ENCODE results near the gene NACAD. TPM values are rescaled to one million over a fixed set of nuclear protein-coding genes. Genes with fewer than 3 reads are reported as not detected.

NACAD gene
- total and polyA plus RNA-seq, 8 donors = 0.29 to 24.1 (median 1.1) TPM

DNA sequence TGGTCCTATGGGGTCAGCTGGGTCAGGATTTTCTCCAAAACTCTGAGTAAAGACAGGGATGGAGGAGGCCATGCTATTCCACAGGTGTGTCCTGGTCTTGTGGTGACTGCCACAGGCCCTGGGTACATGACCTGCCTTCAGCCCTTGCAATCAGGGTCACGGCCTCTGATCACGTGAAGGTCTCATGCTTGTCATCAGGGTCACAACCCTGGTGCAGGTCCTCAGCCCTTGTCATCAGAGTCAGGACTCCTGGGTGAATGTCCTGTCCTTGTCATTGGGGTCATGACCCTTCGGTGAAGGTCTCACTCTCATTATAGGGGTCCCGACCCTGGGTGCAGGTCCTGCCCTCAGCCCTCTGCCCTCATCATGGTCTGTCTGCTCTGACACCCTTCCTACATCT lies 44.6 kb upstream of the NACAD start:
- intact Hi-C loops (cut with DNase I; ENCODE audit: low total_unique reads) = loop anchor here (10.0 kb wide), 2 partner anchors 159 to 279 kb away; partner anchors contain the start of gene MYO1G
- WGBS, 5 donors = 85 to 96% (median 89%) methylated on average over 4 of the region's 4 CpGs

DNA sequence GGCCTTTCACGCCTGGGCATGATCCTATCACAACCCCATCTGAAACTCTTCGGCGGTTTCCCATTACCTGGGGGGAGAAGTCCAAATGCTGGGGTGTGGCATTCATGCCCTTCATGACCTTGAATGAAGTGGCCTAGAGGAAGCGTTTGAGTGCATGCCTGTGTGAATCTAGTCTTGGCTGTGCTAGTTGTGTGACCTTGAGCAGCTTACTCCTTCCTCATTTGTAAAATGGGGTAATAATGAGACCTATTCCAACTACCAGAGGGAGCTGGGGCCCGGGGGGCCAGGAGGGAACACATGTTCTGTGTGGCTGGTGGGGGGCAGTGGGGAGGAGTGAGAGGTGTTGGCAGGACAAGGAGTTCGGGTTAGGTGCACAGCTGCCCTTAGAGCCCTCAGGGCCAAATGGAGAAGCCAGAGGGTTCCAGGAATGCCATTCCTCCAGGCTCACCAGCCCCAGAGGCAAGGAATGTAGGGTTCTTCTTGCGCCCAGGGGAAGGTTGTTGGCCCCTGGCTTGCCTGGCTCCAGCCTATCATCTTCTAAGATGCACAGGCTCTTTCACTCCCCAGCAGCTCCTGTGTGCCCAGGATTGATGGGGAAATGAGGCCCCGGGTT lies 44.0 kb upstream of the NACAD start:
- Histone ChIP-seq H3K27ac (no peak overlapping the region), H3K9me3 (no peaks in the 10 kb centered on the region), H3K36me3 (no peaks in the 10 kb centered on the region), H3K4me3 (no peak overlapping the region), H3K27me3 (peaks cover 0 to 13% (median 0%) of the 10 kb centered on the region in 3 donors), H3K4me1 (no peaks in the 10 kb centered on the region)
- TF ChIP-seq, protein P1, sequence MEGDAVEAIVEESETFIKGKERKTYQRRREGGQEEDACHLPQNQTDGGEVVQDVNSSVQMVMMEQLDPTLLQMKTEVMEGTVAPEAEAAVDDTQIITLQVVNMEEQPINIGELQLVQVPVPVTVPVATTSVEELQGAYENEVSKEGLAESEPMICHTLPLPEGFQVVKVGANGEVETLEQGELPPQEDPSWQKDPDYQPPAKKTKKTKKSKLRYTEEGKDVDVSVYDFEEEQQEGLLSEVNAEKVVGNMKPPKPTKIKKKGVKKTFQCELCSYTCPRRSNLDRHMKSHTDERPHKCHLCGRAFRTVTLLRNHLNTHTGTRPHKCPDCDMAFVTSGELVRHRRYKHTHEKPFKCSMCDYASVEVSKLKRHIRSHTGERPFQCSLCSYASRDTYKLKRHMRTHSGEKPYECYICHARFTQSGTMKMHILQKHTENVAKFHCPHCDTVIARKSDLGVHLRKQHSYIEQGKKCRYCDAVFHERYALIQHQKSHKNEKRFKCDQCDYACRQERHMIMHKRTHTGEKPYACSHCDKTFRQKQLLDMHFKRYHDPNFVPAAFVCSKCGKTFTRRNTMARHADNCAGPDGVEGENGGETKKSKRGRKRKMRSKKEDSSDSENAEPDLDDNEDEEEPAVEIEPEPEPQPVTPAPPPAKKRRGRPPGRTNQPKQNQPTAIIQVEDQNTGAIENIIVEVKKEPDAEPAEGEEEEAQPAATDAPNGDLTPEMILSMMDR (IDR thresholded peaks at IDR 0.05) = no peak
- TF ChIP-seq POLR2AphosphoS5 (IDR thresholded peaks at IDR 0.05) (no peak), EP300 (IDR thresholded peaks at IDR 0.05) (no peak), POLR2A (IDR thresholded peaks at IDR 0.05) (no peak)
- 66 to 79% (median 77%) methylated on average over 6 to 8 of the region's 8 CpGs for WGBS, 5 donors
- intact Hi-C loops (cut with DNase I; ENCODE audit: low total_unique reads) = loop anchor here (10.0 kb wide), 2 partner anchors 158 to 278 kb away; partner anchors contain the start of gene MYO1G
- no peak for DNase-seq

More for the DNA sequence above, 44.6 kb upstream of the NACAD start:
- Histone ChIP-seq H3K27me3 (peaks cover 0 to 13% (median 0%) of the 10 kb centered on the region in 3 donors), H3K4me1 (no peaks in the 10 kb centered on the region), H3K4me3 (no peak overlapping the region), H3K36me3 (no peaks in the 10 kb centered on the region), H3K27ac (no peak overlapping the region), H3K9me3 (no peaks in the 10 kb centered on the region)
- TF ChIP-seq, protein P1 (IDR thresholded peaks at IDR 0.05) = no peak
- TF ChIP-seq EP300 (IDR thresholded peaks at IDR 0.05) (no peak), POLR2A (IDR thresholded peaks at IDR 0.05) (no peak), POLR2AphosphoS5 (IDR thresholded peaks at IDR 0.05) (no peak)
- no peak for DNase-seq

DNA sequence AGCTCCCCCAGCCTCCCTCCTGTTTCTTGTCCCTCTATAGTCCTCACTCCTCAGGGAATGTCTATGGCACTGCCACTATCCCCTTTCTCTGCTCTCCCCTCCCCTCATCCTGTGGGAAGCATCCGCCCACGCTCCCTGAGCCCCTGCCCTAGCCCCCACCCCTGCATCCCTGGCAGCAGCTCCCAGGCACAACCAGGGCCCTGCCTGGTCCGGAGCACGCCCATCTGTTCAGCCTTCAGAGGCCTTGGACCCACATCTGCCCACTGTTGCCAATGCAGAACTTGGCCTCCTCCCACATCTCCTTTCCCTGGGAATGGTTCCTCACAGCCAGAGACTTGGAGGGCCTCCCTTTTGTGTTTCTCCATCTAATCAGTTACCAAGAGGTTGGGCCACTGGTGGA lies 43.1 kb upstream of the NACAD start:
- Histone ChIP-seq H3K27ac (no peak overlapping the region), H3K27me3 (peaks cover 0 to 13% (median 0%) of the 10 kb centered on the region in 3 donors), H3K4me1 (no peaks in the 10 kb centered on the region), H3K36me3 (no peaks in the 10 kb centered on the region), H3K9me3 (no peaks in the 10 kb centered on the region), H3K4me3 (no peak overlapping the region)
- 44 to 76% (median 75%) methylated on average over 3 to 4 of the region's 4 CpGs for WGBS, 5 donors
- DNase-seq = no peak
- TF ChIP-seq POLR2A (IDR thresholded peaks at IDR 0.05) = no peak
- no peak for TF ChIP-seq POLR2AphosphoS5 (IDR thresholded peaks at IDR 0.05)
- TF ChIP-seq EP300 (IDR thresholded peaks at IDR 0.05) = no peak
- TF ChIP-seq, protein P1 (IDR thresholded peaks at IDR 0.05) = no peak
- intact Hi-C loops (cut with DNase I; ENCODE audit: low total_unique reads) = loop anchor here (10.0 kb wide), 2 partner anchors 157 to 277 kb away; partner anchors contain the start of gene MYO1G

DNA sequence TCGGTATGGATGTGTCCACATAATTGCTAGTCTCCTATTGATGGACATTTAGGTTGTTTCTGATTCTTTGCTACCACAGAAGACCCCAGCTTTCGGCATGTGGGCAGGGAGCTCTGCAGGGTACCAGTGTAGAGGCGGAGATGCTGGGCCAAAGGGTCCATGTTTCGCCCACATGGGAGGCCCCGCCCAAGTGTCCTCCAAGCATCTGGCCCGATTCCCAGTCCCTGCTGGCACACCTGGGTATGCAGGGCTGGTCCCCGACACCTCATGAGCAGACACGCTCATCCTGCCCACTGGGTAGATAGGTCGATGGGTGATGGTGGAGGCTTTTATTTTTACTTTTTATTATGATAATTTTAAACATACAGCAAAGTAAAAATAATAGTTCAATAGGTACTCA lies 42.1 kb upstream of the NACAD start:
- Histone ChIP-seq H3K9me3 (no peaks in the 10 kb centered on the region), H3K36me3 (no peaks in the 10 kb centered on the region), H3K27ac (no peak overlapping the region), H3K4me3 (no peak overlapping the region), H3K27me3 (peaks cover 0 to 13% (median 0%) of the 10 kb centered on the region in 3 donors), H3K4me1 (no peaks in the 10 kb centered on the region)
- 60 to 84% (median 68%) methylated on average over 9 of the region's 9 CpGs for WGBS, 5 donors
- DNase-seq = no peak
- TF ChIP-seq POLR2A (IDR thresholded peaks at IDR 0.05) = no peak
- TF ChIP-seq, protein P1 (IDR thresholded peaks at IDR 0.05) = no peak
- no peak for TF ChIP-seq POLR2AphosphoS5 (IDR thresholded peaks at IDR 0.05)
- TF ChIP-seq EP300 (IDR thresholded peaks at IDR 0.05) = no peak
- intact Hi-C loops (cut with DNase I; ENCODE audit: low total_unique reads) = loop anchor here (10.0 kb wide), 2 partner anchors 156 to 276 kb away; partner anchors contain the start of gene MYO1G

Data from stomach (tissue), 9 donors.